Lower lobe of right lung (tissue), 2 donors: Measurements from ENCODE around the gene TGFBI. TPM values are rescaled to one million over a fixed set of nuclear protein-coding genes. Genes with fewer than 3 reads are reported as not detected.

Experiments
- ATAC-seq, 2 donors: fragments of 200-7000 bp; cut with Tn5 transposase; one replicate each; pipeline ENCODE4 v1.9.1; 2020 to 2022; ENCODE audit warnings: mild to moderate bottlenecking in 2 of 2, moderate library complexity in 2 of 2
- DNase-seq: peaks from one replicate; pipeline ENCODE4 v3.0.0-alpha.2; 2020
- H3K27ac ChIP-seq: fragments of 200-600 bp; one replicate; pipeline ENCODE4 v1.8.0; 2022
- H3K27me3 ChIP-seq: fragments of 200-600 bp; one replicate; pipeline ENCODE4 v1.8.0; 2022; ENCODE audit warnings: low read depth
- H3K36me3 ChIP-seq: fragments of 200-600 bp; one replicate; pipeline ENCODE4 v1.8.0; 2022; ENCODE audit warnings: mild to moderate bottlenecking
- H3K4me1 ChIP-seq: fragments of 200-600 bp; one replicate; pipeline ENCODE4 v1.8.0; 2022
- H3K4me3 ChIP-seq: fragments of 200-600 bp; one replicate; pipeline ENCODE4 v1.8.0; 2022; ENCODE audit warnings: mild to moderate bottlenecking
- H3K9me3 ChIP-seq: fragments of 200-600 bp; one replicate; pipeline ENCODE4 v1.8.0; 2022
- intact Hi-C: fragments of 100-400 bp; cut with DNase I; formaldehyde crosslinking; loops from one replicate; pipeline ENCODE4 v1.11.0; 2022
- total RNA-seq: library from RNA; stranded (reverse); fragmentation: NEBNext Ultra II Directional; extraction: Animal tissue kit (Norgen Biotek cat#: 25700); gene quantifications from one replicate; pipeline ENCODE4 v1.2.1, GENCODE V29; 2021
- TF ChIP-seq, protein P1 (sequence below): fragments of 200-600 bp; IDR thresholded peaks from one replicate; pipeline ENCODE4 v1.8.0; 2022; ENCODE audit warnings: antibody characterized with exemption, mild to moderate bottlenecking
- donor health status: DM: no; HTN: yes; CAD: no; lungs with severe emphysema.

TGFBI gene
- total RNA-seq, 1 donor from 2014 or later: 140 TPM

DNA sequence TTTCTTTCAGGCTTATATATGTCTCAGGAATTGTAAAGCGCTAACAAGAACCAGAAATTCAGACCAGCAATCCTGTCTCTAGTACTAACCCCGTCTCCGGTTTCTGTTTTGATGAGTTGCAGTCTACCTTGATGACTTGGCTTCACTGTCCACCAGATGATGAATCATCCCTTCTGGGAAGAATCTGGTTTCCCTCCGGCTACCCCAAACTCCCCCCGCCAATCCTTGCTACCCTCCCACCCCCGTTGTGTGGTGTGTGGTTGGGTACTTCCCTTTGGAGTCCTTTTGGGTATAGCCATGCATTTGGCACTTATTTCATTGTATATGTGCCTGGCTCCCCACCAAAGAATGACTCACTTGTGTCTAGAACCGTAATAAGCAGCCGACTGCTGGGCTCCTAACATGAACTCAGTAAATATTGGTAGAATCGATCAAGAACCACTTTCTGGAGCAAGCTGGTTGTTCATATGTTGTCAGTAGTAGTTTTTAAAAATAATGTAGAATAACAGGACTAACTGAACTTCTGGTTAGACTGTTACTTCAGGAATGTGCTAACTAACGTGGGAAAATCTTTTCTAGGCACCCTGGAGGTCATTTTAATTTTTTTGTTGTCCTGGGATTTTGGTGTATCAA, 8.3 kb upstream of the TGFBI start:
- TF ChIP-seq, protein P1, sequence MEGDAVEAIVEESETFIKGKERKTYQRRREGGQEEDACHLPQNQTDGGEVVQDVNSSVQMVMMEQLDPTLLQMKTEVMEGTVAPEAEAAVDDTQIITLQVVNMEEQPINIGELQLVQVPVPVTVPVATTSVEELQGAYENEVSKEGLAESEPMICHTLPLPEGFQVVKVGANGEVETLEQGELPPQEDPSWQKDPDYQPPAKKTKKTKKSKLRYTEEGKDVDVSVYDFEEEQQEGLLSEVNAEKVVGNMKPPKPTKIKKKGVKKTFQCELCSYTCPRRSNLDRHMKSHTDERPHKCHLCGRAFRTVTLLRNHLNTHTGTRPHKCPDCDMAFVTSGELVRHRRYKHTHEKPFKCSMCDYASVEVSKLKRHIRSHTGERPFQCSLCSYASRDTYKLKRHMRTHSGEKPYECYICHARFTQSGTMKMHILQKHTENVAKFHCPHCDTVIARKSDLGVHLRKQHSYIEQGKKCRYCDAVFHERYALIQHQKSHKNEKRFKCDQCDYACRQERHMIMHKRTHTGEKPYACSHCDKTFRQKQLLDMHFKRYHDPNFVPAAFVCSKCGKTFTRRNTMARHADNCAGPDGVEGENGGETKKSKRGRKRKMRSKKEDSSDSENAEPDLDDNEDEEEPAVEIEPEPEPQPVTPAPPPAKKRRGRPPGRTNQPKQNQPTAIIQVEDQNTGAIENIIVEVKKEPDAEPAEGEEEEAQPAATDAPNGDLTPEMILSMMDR: no peak
- peak; percentile 59 to 63 for ATAC-seq
- Histone ChIP-seq H3K36me3 (no peaks in the 10 kb centered on the region), H3K9me3 (no peaks in the 10 kb centered on the region), H3K4me1 (peaks cover 64% of the 10 kb centered on the region), H3K27ac (peak overlapping the region; percentile 8), H3K27me3 (no peaks in the 10 kb centered on the region), H3K4me3 (no peak overlapping the region)
- DNase-seq: no peak
- intact Hi-C loops: no loop called here

DNA sequence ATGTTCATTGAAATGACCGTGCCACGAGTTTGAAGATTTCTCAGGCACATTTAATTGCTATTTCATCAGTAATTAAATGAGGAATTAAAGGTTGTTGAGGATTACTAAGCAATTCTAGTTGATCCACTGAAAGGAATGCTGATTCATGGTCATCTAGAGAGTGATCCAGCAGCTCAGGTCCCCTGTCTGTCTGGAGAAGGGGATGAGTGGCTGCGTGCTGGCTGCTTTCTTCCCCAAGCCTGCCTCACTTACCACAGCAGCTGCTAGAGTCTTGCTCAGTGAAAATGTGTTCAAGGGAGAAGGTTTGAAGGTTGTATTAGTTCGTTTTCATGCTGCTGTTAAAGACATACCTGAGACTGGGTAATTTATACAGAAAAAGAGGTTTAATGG, 7.8 kb upstream of the TGFBI start:
- TF ChIP-seq, protein P1: no peak
- Histone ChIP-seq H3K27me3 (no peaks in the 10 kb centered on the region), H3K4me3 (no peak overlapping the region), H3K4me1 (peaks cover 59% of the 10 kb centered on the region), H3K27ac (no peak overlapping the region), H3K36me3 (no peaks in the 10 kb centered on the region), H3K9me3 (no peaks in the 10 kb centered on the region)
- intact Hi-C loops: no loop called here
- ATAC-seq (no peak), DNase-seq (no peak)

DNA sequence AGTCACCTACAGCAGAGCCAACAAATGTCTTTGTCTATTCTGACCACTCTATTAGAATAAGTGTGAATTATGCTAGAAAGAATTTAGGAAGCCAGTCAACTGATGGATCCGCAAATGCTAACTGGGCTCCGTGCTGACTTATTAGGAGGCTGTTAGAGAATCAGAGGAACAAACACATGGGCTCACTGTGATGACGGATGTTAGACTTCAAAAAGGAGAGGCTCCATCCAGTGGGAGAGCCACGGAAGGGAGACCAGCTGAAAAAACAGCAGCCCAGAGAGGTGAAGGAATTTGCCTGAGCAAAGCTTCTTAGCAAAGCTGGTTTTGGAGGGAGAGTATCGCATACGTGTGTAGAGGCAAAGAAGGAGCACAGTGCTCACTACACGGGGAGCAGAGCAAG, 5.8 kb upstream of the TGFBI start:
- DNase-seq: no peak
- Histone ChIP-seq H3K4me1 (peaks cover 46% of the 10 kb centered on the region), H3K9me3 (no peaks in the 10 kb centered on the region), H3K4me3 (no peak overlapping the region), H3K27ac (no peak overlapping the region), H3K27me3 (no peaks in the 10 kb centered on the region), H3K36me3 (no peaks in the 10 kb centered on the region)
- TF ChIP-seq, protein P1: no peak
- intact Hi-C loops: no loop called here
- ATAC-seq: no peak

DNA sequence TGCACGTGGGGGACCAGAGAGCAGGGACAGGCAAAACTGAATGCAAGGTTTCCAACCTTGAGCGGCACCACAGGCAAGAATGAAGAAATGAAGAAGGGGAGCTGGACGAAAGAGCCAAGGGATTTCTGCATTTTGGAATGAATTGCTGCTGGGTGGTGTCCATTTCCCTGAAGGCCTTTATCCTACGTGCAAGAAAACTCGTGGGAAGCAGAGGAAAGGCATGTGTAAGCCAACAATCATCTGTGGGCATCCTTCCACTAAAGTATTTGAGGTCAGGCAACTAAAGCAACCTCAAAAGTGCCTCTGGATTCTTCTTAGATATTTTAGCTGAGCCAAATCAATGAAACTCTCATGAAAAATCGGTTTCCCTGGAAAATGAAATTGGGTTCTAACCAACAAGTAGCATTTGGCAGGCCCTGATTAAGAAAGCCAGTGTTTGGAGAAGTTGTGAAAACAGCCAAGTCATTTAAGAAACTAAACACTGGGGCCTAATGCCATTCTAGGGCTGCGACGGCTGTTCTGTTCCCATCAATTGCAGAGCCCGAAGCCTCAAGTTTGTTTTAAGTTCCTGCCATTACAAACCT, 4.7 kb upstream of the TGFBI start:
- H3K9me3 ChIP-seq: no peaks in the 10 kb centered on the region
- TF ChIP-seq, protein P1: no peak
- H3K4me3 ChIP-seq: no peak overlapping the region
- ATAC-seq: no peak
- peaks cover 5% of the 10 kb centered on the region for H3K27me3 ChIP-seq
- H3K4me1 ChIP-seq: peaks cover 50% of the 10 kb centered on the region
- no peaks in the 10 kb centered on the region for H3K36me3 ChIP-seq
- no peak for DNase-seq
- H3K27ac ChIP-seq: no peak overlapping the region
- intact Hi-C loops: no loop called here

DNA sequence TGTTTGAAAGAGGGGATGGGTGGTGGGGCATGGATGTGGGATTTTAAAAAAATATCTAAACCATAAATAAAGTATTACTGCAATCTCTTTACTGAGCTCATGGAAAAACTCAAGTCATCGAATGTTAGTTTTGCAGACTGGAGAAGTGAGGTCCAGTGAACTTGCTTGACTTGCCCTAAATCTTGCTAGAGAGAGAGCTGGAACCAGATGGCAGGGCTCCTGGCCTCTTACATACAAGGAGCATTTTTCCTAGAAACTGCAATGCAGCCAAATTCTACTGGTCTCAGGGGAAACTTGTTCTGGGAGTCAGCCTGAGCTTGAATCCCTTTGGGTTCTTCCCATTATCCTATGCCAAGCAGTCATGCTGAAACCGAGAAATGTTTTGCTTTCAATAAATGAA, 2.9 kb upstream of the TGFBI start:
- no peak overlapping the region for H3K4me3 ChIP-seq
- TF ChIP-seq, protein P1: no peak
- DNase-seq: no peak
- H3K27me3 ChIP-seq: peaks cover 12% of the 10 kb centered on the region
- H3K4me1 ChIP-seq: peaks cover 45% of the 10 kb centered on the region
- intact Hi-C loops: no loop called here
- no peak for ATAC-seq
- H3K27ac ChIP-seq: no peak overlapping the region
- H3K9me3 ChIP-seq: no peaks in the 10 kb centered on the region
- H3K36me3 ChIP-seq: no peaks in the 10 kb centered on the region
